Esophagus squamous epithelium (tissue), 5 donors: ENCODE data around the gene PAX9. TPM values are rescaled to one million over a fixed set of nuclear protein-coding genes. Genes with fewer than 3 reads are reported as not detected.

ENCODE experiments used
- DNase-seq: peaks from one replicate; lab custom pipeline; 2025; lab: John Stamatoyannopoulos, UW
- H3K27ac ChIP-seq, 4 donors: fragments of 200-600 bp; sonication (generic); one replicate each; pipeline ENCODE4 v1.5.1; 2016 to 2019; ENCODE audit warnings: mild to moderate bottlenecking in 1 of 4
- H3K27me3 ChIP-seq, 4 donors: fragments of 200-600 bp; sonication (generic); 1 replicate in 3 of 4; 2 replicates in 1 of 4; pipeline versions ENCODE4 v1.5.1 to v1.6.0; 2017 to 2021; ENCODE audit warnings: antibody characterized with exemption in 1 of 4
- H3K36me3 ChIP-seq, 3 donors: fragments of 200-600 bp; sonication (generic); one replicate each; pipeline ENCODE4 v1.5.1; 2016 to 2019
- H3K4me1 ChIP-seq, 3 donors: fragments of 200-600 bp; sonication (generic); one replicate each; pipeline ENCODE4 v1.5.1; 2017 to 2019
- H3K4me3 ChIP-seq, 4 donors: fragments of 200-600 bp; sonication (generic); 1 replicate in 3 of 4; 2 replicates in 1 of 4; pipeline ENCODE4 v1.5.1; 2016 to 2019; ENCODE audit warnings: mild to moderate bottlenecking in 2 of 4, moderate library complexity in 1 of 4
- H3K9me3 ChIP-seq, 3 donors: fragments of 200-600 bp; sonication (generic); one replicate each; pipeline ENCODE4 v1.5.1; 2016 to 2019
- CTCF ChIP-seq, 6 experiments: fragments of 450-650 bp in 4 of 6; fragments of 200-600 bp in 2 of 6; sonication (generic) in 2 of 6; IDR thresholded peaks; one replicate each; pipeline ENCODE4 v1.5.1; 2016 to 2019; ENCODE audit warnings: antibody characterized with exemption in 6 of 6, mild to moderate bottlenecking in 4 of 6, moderate library complexity in 4 of 6
- POLR2A ChIP-seq, 4 donors: fragments of 450-650 bp; IDR thresholded peaks; one replicate each; pipeline ENCODE4 v1.6.1; 2017; ENCODE audit warnings: antibody characterized with exemption in 4 of 4, mild to moderate bottlenecking in 4 of 4, moderate library complexity in 3 of 4
- WGBS, 2 donors: methylation state at CpG; one replicate each; pipeline ENCODE4 v1.1.5; 2018; 5-methylcytosine and 5-hydroxymethylcytosine counted together
- intact Hi-C: fragments of 100-400 bp; cut with DNase I; formaldehyde crosslinking; loops from one replicate; pipeline ENCODE4 v1.15.0; 2022
- total RNA-seq, 4 donors: library from RNA; depleted of rRNA; stranded (reverse); fragments of >200 nt; gene quantifications; one replicate each; pipeline ENCODE4 v1.1.0, GENCODE V29; 2016
- donor health status: DM: yes; HTN: yes; CAD: no.

PAX9 gene
- total RNA-seq, 4 donors from 2014 or later = 70.1 to 152 (median 100) TPM

- intact Hi-C loops = loop anchor here (10.0 kb wide), 1 partner anchor 502 kb away; no protein-coding TSS in a partner anchor
- no peaks in the 10 kb centered on the region for H3K9me3 ChIP-seq
- no peak overlapping the region for H3K27ac ChIP-seq
- TF ChIP-seq POLR2A (IDR thresholded peaks at IDR 0.05) = no peak
- TF ChIP-seq CTCF (IDR thresholded peaks at IDR 0.05) = no peak
- no peak overlapping the region for H3K4me3 ChIP-seq
- peaks cover 0 to 8% (median 0%) of the 10 kb centered on the region in 3 donors for H3K36me3 ChIP-seq
- H3K27me3 ChIP-seq = peaks cover 0 to 100% (median 24%) of the 10 kb centered on the region in 4 donors
- no peak for DNase-seq
- H3K4me1 ChIP-seq = peaks cover 6 to 57% (median 8%) of the 10 kb centered on the region in 3 donors
Observed at GRCh38 chr14:36652542-36653201, 9.0 kb upstream of the PAX9 start.

- Histone ChIP-seq H3K36me3 (peaks cover 0 to 8% (median 0%) of the 10 kb centered on the region in 3 donors), H3K4me3 (no peak overlapping the region), H3K4me1 (peaks cover 3 to 57% (median 4%) of the 10 kb centered on the region in 3 donors), H3K27me3 (peaks cover 0 to 100% (median 22%) of the 10 kb centered on the region in 4 donors), H3K27ac (no peak overlapping the region), H3K9me3 (no peaks in the 10 kb centered on the region)
- no peak for DNase-seq
- TF ChIP-seq POLR2A (IDR thresholded peaks at IDR 0.05) (no peak), CTCF (IDR thresholded peaks at IDR 0.05) (no peak)
- intact Hi-C loops = loop anchor here (10.0 kb wide), 1 partner anchor 501 kb away; no protein-coding TSS in a partner anchor
- WGBS, 2 donors = 59% methylated on average over 3 of the region's 3 CpGs
Observed at GRCh38 chr14:36653413-36653812, 8.2 kb upstream of the PAX9 start.

DNA sequence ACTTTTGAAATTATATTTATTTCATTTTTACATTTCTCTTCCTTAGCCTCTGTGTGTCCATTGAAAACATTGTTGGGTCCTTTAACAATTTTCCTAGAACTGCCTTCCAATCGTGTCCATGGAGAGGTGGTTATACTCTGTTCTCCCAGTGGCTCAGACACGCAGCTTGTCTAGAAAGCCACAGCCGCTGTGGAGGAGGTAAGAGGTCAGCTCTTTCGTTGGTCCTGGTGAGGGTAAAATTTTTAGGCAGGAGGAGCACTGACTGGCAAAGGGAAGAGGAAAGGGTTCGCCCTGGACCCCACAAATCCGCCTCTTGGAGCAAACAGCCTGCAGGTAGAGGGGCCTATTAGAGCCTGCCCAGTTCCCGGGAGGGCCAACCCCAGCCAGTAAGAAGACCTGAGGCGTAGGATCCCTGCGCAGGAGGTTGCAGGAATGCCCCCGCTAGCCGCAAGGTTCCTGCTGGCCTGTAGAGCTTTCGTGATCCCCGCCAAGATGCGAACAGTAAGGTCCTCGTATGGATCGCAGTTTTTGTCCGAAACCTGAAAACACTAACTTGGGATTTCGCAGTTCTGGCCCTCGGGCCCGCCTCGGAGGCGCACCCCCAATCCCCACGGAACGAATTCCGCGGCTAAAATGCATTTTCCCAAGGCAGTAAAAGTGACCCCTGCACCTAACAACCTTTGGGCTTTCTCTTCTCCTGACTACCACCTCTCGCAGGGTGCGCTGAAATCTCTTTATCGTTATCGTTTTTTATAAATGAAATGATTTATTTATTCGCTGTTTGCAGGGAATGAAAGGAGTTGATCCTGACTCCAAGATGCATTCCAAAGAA is 7.5 kb upstream of the PAX9 start:
- TF ChIP-seq CTCF (IDR thresholded peaks at IDR 0.05) (no peak), POLR2A (IDR thresholded peaks at IDR 0.05) (no peak)
- H3K27me3 ChIP-seq = peaks cover 0 to 100% (median 23%) of the 10 kb centered on the region in 4 donors
- H3K9me3 ChIP-seq = no peaks in the 10 kb centered on the region
- H3K36me3 ChIP-seq = peaks cover 0 to 8% (median 0%) of the 10 kb centered on the region in 3 donors
- H3K27ac ChIP-seq = peak overlapping the region in 1 of 4 donors; percentile 96
- intact Hi-C loops = loop anchor here (10.0 kb wide), 1 partner anchor 501 kb away; no protein-coding TSS in a partner anchor
- DNase-seq = no peak
- no peak overlapping the region for H3K4me3 ChIP-seq
- 63 to 69% methylated on average over 14 to 19 of the region's 31 CpGs for WGBS, 2 donors
- H3K4me1 ChIP-seq = peaks cover 3 to 57% (median 4%) of the 10 kb centered on the region in 3 donors

- Histone ChIP-seq H3K9me3 (no peaks in the 10 kb centered on the region), H3K36me3 (peaks cover 0 to 8% (median 0%) of the 10 kb centered on the region in 3 donors), H3K27ac (peak overlapping the region in 2 of 4 donors; percentile 94 to 96), H3K27me3 (peaks cover 0 to 100% (median 27%) of the 10 kb centered on the region in 4 donors), H3K4me3 (peak overlapping the region in 3 of 4 donors; percentile 70 to 75 (median 71)), H3K4me1 (peaks cover 3 to 53% (median 4%) of the 10 kb centered on the region in 3 donors)
- no peak for DNase-seq
- WGBS, 2 donors = 33 to 40% methylated on average over 21 to 27 of the region's 34 CpGs
- intact Hi-C loops = loop anchor here (10.0 kb wide), 1 partner anchor 500 kb away; no protein-coding TSS in a partner anchor
- TF ChIP-seq POLR2A (IDR thresholded peaks at IDR 0.05) = no peak
- no peak for TF ChIP-seq CTCF (IDR thresholded peaks at IDR 0.05)
Observed at GRCh38 chr14:36654794-36655381, 6.8 kb upstream of the PAX9 start.
